Hepatocyte (in vitro differentiated cells): ENCODE results near the gene AP1AR. TPM values are rescaled to one million over a fixed set of nuclear protein-coding genes. Genes with fewer than 3 reads are reported as not detected.

Source experiments
- DNase-seq: peaks from one replicate; pipeline ENCODE4 v3.0.0-alpha.2; 2016; ENCODE audit warnings: low spot score
- H2AFZ ChIP-seq: fragments of 200-600 bp; sonication (generic); 2 replicates; pipeline ENCODE4 v1.6.0; 2016; ENCODE audit warnings: antibody characterized with exemption, mild to moderate bottlenecking
- H3K27ac ChIP-seq: fragments of 200-600 bp; sonication (generic); 2 replicates; pipeline ENCODE4 v1.5.1; 2016; ENCODE audit warnings: mild to moderate bottlenecking
- H3K27me3 ChIP-seq: fragments of 200-600 bp; sonication (generic); 2 replicates; pipeline ENCODE4 v1.6.1; 2016
- H3K36me3 ChIP-seq: fragments of 200-600 bp; sonication (generic); replicated peaks from 2 replicates; pipeline ENCODE4 v1.5.1; 2016; ENCODE audit warnings: low read depth; ENCODE audit not compliant: insufficient read depth
- H3K4me1 ChIP-seq: fragments of 200-600 bp; sonication (generic); 2 replicates; pipeline ENCODE4 v1.5.1; 2016; ENCODE audit warnings: mild to moderate bottlenecking, moderate library complexity; ENCODE audit not compliant: insufficient read depth
- H3K4me2 ChIP-seq: fragments of 200-600 bp; sonication (generic); 2 replicates; pipeline ENCODE4 v1.6.0; 2016
- H3K4me3 ChIP-seq: fragments of 200-600 bp; sonication (generic); 2 replicates; pipeline ENCODE4 v1.5.1; 2016; ENCODE audit warnings: mild to moderate bottlenecking
- H3K79me2 ChIP-seq: fragments of 200-600 bp; sonication (generic); 2 replicates; pipeline ENCODE4 v1.6.0; 2017; ENCODE audit warnings: mild to moderate bottlenecking
- H3K9me2 ChIP-seq: fragments of 200-600 bp; sonication (generic); replicated peaks from 2 replicates; pipeline ENCODE4 v1.6.0; 2017; ENCODE audit warnings: mild to moderate bottlenecking; ENCODE audit not compliant: insufficient read depth
- H3K9me3 ChIP-seq: fragments of 200-600 bp; sonication (generic); 2 replicates; pipeline ENCODE4 v1.5.1; 2016; ENCODE audit warnings: low read depth, mild to moderate bottlenecking
- H4K20me1 ChIP-seq: fragments of 200-600 bp; sonication (generic); 2 replicates; pipeline ENCODE4 v1.6.0; 2016; ENCODE audit warnings: mild to moderate bottlenecking; ENCODE audit not compliant: insufficient read depth, poor library complexity, severe bottlenecking
- CTCF ChIP-seq: fragments of 200-600 bp; sonication (generic); IDR thresholded peaks from 2 replicates; pipeline ENCODE4 v1.5.1; 2016; ENCODE audit warnings: antibody characterized with exemption, mild to moderate bottlenecking; ENCODE audit not compliant: poor library complexity
- EZH2 ChIP-seq: fragments of 200-600 bp; sonication (generic); IDR thresholded peaks from 2 replicates; pipeline ENCODE4 v1.6.1; 2016; ENCODE audit warnings: antibody characterized with exemption, mild to moderate bottlenecking, borderline replicate concordance
- EZH2phosphoT487 ChIP-seq: fragments of 200-600 bp; sonication (generic); IDR thresholded peaks from one replicate; pipeline ENCODE4 v1.6.1; 2018; ENCODE audit warnings: antibody characterized with exemption, mild to moderate bottlenecking, low read depth, moderate library complexity; ENCODE audit not compliant: unreplicated experiment, severe bottlenecking
- whole genome bisulfite sequencing: methylation state at CpG from one replicate; pipeline ENCODE4 v1.1.6; 2016; ENCODE audit warnings: low lambda C conversion rate; ENCODE audit errors: missing lambda C conversion rate; 5-methylcytosine and 5-hydroxymethylcytosine counted together
- polyA plus RNA-seq: library from polyadenylated mRNA; unstranded; fragments of >200 nt; fragmentation: Nextera tagmentation; extraction: Ambion mirVana; gene quantifications from 2 replicates; pipeline ENCODE4 v1.2.1, GENCODE V29; 2016
- total RNA-seq: library from RNA; depleted of rRNA; stranded (reverse); fragments of >200 nt; gene quantifications from 2 replicates; pipeline ENCODE4 v1.2.3, GENCODE V29; 2014

The AP1AR gene
- total and polyA plus RNA-seq, 2 experiments from 2014 or later: 22.6 to 48.1 TPM

DNA sequence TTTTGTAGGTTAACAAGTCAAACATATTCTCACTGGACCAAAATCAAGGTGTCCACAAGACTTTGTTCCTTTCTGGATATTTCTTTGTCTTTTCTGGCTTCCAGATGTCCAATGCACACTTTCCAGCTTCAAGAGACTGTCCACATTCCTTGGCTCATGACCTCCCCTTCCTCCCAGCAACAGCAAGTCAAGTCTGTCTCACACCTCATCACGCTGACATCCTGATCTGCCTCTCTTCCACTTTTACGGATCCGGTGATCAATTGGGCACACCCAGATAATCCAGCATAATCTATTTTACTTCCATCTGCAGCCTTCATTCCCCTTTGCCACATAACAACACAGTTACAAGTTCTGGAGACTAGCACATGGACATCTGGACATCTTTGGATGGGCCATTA, 44.5 kb downstream of the AP1AR start:
- Histone ChIP-seq H3K79me2 (peaks cover 25% of the 10 kb centered on the region), H3K27ac (no peak overlapping the region), H3K9me3 (no peaks in the 10 kb centered on the region), H3K27me3 (no peaks in the 10 kb centered on the region), H3K36me3 (no peaks in the 10 kb centered on the region), H3K4me1 (no peaks in the 10 kb centered on the region), H3K9me2 (no peaks in the 10 kb centered on the region), H3K4me3 (no peak overlapping the region), H2AFZ (no peak overlapping the region), H4K20me1 (no peaks in the 10 kb centered on the region), H3K4me2 (no peak overlapping the region)
- WGBS: 89% methylated on average over 3 of the region's 3 CpGs
- no peak for DNase-seq
- no peak for TF ChIP-seq CTCF
- TF ChIP-seq EZH2: no peak

DNA sequence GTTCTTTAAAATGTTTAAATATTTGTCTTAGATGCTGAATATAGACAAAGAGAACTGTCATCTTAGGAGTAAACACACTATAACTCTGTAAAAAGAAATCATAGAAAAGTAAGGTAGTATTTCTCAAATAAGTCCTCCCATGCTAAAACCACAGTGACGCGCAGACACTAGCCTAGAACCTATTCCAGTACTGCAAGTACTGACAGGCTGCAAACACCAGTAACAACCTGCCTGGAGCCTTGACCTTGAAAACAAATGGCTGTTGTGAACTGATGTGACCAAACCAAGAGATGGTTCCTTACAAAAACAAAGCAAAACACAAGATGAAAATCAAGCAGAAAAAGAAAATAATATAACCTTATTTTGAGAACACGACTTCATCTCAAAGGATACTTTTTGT, 45.6 kb downstream of the AP1AR start:
- peaks cover 31% of the 10 kb centered on the region for H3K79me2 ChIP-seq
- TF ChIP-seq CTCF (no peak), EZH2phosphoT487 (no peak), EZH2 (no peak)
- no peak overlapping the region for H3K4me3 ChIP-seq
- H3K27ac ChIP-seq: no peak overlapping the region
- H3K4me1 ChIP-seq: no peaks in the 10 kb centered on the region
- H4K20me1 ChIP-seq: no peaks in the 10 kb centered on the region
- WGBS: 90% methylated on average over 3 of the region's 3 CpGs
- no peak overlapping the region for H3K4me2 ChIP-seq
- DNase-seq: no peak
- no peaks in the 10 kb centered on the region for H3K9me2 ChIP-seq
- H3K36me3 ChIP-seq: no peaks in the 10 kb centered on the region
- no peaks in the 10 kb centered on the region for H3K9me3 ChIP-seq
- no peak overlapping the region for H2AFZ ChIP-seq
- H3K27me3 ChIP-seq: no peaks in the 10 kb centered on the region

- Histone ChIP-seq H3K36me3 (no peaks in the 10 kb centered on the region), H3K27me3 (no peaks in the 10 kb centered on the region), H3K79me2 (peaks cover 35% of the 10 kb centered on the region), H3K4me2 (no peak overlapping the region), H3K4me3 (no peak overlapping the region), H2AFZ (no peak overlapping the region), H3K9me3 (no peaks in the 10 kb centered on the region), H3K9me2 (no peaks in the 10 kb centered on the region), H3K27ac (no peak overlapping the region), H4K20me1 (no peaks in the 10 kb centered on the region), H3K4me1 (peaks cover under 1% of the 10 kb centered on the region)
- TF ChIP-seq EZH2phosphoT487: no peak
- TF ChIP-seq EZH2: no peak
- no peak for TF ChIP-seq CTCF
- 87% methylated on average over 10 of the region's 10 CpGs for WGBS
- no peak for DNase-seq
These were observed 46.3 kb downstream of the AP1AR start for GRCh38 chr4:112277705-112278448.
